ENCODE measurements around the gene NLRX1. TPM values are rescaled to one million over a fixed set of nuclear protein-coding genes. Genes with fewer than 3 reads are reported as not detected.
A peak's percentile ranks its signal among the peaks of the same experiment; 100 is the strongest.
"Not testable (repeated sequence)": the region's sequence is repeated elsewhere in the genome, so short reads cannot be mapped to it uniquely, and the experiment has no call there.

NLRX1 gene
- total RNA-seq, 4 donors from 2014 or later, result 7.9 to 26.0 (median 14.7) TPM

- ATAC-seq (ENCODE audit: low FRiP score), result peak; percentile 43
- TF ChIP-seq, protein P1, sequence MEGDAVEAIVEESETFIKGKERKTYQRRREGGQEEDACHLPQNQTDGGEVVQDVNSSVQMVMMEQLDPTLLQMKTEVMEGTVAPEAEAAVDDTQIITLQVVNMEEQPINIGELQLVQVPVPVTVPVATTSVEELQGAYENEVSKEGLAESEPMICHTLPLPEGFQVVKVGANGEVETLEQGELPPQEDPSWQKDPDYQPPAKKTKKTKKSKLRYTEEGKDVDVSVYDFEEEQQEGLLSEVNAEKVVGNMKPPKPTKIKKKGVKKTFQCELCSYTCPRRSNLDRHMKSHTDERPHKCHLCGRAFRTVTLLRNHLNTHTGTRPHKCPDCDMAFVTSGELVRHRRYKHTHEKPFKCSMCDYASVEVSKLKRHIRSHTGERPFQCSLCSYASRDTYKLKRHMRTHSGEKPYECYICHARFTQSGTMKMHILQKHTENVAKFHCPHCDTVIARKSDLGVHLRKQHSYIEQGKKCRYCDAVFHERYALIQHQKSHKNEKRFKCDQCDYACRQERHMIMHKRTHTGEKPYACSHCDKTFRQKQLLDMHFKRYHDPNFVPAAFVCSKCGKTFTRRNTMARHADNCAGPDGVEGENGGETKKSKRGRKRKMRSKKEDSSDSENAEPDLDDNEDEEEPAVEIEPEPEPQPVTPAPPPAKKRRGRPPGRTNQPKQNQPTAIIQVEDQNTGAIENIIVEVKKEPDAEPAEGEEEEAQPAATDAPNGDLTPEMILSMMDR (IDR thresholded peaks at IDR 0.05), result no peak
These were observed 18.8 kb downstream of the NLRX1 start for GRCh38 chr11:119187123-119187892.

GRCh38 chr11:119188067-119188466, 19.5 kb downstream of the NLRX1 start:
- DNase-seq (ENCODE audit: low spot score), result no peak
- ATAC-seq (ENCODE audit: low FRiP score), result no peak
- TF ChIP-seq, protein P1 (IDR thresholded peaks at IDR 0.05), result no peak

More at GRCh38 chr11:119187123-119187892, 18.8 kb downstream of the NLRX1 start:
- no peak for DNase-seq (ENCODE audit: low spot score)

DNA sequence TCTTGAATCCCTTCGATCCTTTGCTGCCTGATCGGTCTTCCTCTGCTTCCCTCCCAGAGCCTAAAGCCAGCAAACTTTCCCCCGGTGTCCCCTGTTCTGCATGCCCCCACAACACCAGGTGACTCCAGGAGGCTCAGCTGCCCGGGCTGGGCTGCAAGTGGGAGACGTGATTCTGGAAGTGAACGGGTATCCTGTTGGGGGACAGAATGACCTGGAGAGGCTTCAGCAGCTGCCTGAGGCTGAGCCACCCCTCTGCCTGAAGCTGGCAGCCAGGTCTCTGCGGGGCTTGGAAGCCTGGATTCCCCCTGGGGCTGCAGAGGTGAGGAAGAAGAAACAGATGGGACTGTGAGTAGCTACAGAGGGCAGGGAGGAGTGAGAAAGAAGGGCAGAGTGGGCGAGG, 20.4 kb downstream of the NLRX1 start:
- no peak for DNase-seq (ENCODE audit: low spot score)
- TF ChIP-seq, protein P1 (IDR thresholded peaks at IDR 0.05), result no peak
- ATAC-seq (ENCODE audit: low FRiP score), result no peak

GRCh38 chr11:119189393-119189792, 20.9 kb downstream of the NLRX1 start:
- no peak for ATAC-seq (ENCODE audit: low FRiP score)
- TF ChIP-seq, protein P1 (IDR thresholded peaks at IDR 0.05), result no peak
- no peak for DNase-seq (ENCODE audit: low spot score)

DNA sequence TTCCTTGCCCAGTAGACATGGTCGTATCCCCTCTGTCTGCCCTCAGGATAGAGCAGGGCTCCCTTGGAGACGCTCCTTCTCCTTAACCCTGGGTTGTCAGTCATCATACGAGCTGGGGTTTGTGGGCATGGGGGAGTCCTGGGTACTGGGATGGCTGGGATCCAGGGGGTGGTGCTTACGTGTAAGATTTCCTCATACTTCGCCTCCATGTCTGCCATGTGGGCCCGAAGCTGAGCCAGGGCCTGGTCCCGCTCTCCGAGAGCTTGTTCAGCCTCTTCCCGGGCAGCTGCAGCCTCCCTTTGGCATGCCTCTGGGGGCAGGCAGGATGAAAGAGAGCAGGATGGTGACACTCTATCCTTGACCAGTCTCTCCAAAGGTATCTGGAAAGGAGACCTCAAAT, 22.0 kb downstream of the NLRX1 start:
- ATAC-seq (ENCODE audit: low FRiP score), result no peak
- no peak for DNase-seq (ENCODE audit: low spot score)
- TF ChIP-seq, protein P1 (IDR thresholded peaks at IDR 0.05), result no peak

DNA sequence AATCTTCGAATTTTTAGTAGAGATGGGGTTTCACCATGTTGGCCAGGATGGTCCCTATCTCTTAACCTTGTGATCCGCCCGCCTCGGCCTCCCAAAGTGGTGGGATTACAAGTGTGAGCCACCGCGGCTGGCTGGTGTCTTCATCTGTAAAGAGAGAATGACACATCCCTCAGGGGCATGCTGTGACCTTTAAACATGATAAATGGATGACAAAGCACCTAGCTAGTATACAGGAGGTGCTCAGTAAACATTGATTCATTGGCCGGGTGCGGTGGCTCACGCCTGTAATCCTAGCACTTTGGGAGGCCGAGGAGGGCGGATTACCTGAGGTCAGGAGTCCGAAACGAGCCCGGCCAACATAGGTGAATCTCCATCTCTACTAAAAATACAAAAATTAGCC, 22.7 kb downstream of the NLRX1 start:
- DNase-seq (ENCODE audit: low spot score); ATAC-seq (ENCODE audit: low FRiP score): not testable (repeated sequence)

DNA sequence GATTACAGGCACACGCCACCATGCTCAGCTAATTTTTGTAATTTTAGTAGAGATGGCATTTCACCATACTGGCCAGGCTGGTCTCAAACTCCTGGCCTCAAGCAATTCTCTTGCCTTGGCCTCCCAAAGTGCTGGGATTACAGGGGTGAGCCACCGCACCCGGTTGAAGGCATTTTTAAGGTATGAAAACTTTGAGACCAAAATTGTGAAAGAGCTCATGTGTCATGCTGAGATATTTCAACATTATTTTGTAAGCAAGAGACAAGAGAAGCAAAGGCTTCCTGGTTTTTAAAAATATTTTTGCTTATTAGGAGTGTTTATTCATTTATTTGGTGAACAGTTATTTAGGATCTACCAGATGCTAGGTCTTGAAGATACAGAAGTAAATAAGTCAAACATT, 23.6 kb downstream of the NLRX1 start:
- ATAC-seq (ENCODE audit: low FRiP score), result no peak
- TF ChIP-seq, protein P1 (IDR thresholded peaks at IDR 0.05), result no peak
- DNase-seq (ENCODE audit: low spot score), result no peak
